NCI-H526 treated with DMSO at 0.1 percent for 48 hours (cell line): ENCODE data around the gene TMEM220.
A peak's percentile ranks its signal among the peaks of the same experiment; 100 is the strongest.

ENCODE experiments used
- DNase-seq: peaks from one replicate; lab custom pipeline; 2025; lab: John Stamatoyannopoulos, UW

TMEM220 gene

DNA sequence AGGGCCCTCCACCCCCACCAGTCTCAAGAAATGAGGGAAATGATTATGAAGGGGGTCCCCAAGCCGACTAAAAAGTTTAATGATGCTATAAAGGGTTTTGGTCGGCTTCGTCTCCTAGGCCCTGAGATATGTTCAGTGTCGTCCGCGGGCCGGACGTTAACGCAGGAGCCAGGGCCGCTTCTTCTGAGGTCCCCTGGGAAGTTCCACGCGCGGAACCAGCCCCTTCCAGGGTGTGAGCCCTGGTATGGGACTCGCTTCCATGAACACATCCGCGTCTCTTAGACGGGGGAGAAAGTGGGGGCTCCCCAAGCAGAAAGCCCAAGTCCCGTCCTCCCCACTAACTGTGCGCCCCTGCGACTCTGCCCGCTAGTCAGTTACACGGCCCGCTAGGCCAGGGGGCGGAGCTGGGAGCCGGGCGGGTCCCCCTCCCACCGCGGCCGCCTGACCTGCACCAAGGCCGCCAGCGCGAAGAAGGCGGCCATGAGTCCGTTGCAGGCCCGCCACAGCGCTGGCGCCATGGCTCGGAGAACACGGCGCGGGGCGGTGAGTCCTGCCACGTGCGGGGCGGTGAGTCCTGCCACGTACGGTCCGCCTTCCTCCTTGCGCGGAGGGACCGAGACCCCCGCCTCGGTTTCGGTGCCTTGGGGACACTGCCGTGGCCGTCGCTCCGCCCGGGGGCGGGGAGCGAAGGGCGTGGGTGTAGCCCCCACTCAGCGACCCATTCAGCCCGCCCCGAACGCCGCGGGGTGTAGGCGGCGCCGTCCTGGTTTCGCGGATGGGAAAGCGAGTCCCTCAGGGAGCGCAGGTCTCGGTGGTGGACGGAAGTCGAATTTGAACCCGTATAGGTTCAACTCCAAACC is at the start of gene TMEM220:
Gene TMEM220 (minus strand): TSS at position 690 of the 860 bp plus-strand sequence. CDS start 172 bp downstream, at position 518.
- DNase-seq: no peak

- no peak for DNase-seq
Measured at GRCh38 chr17:10779609-10780008, 49.8 kb upstream of the TMEM220 start.

DNA sequence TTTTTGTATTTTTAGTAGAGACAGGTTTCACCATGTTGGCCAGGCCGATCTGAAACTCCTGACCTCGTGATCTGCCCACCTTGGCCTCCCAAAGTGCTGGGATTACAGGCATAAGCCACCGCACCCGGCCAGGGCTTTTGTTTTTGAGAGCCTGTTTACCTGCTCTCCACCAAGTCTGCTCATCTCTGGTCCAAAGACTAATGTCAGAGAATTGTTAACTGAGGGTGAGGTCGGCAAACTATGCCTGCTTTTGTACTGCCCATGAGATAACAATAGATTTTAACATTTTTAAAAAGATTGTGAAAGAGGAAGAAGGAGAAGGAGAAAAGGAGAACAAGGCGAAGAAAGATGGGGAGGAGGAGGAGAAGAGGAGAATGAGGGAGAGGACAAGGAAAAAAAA is 48.1 kb upstream of the TMEM220 start:
- DNase-seq: no peak

- DNase-seq: no peak
Measured at GRCh38 chr17:10777131-10777807, 47.4 kb upstream of the TMEM220 start.

GRCh38 chr17:10776381-10776780 is 46.6 kb upstream of the TMEM220 start:
- DNase-seq: no peak

GRCh38 chr17:10775740-10776356 is 46.0 kb upstream of the TMEM220 start:
- DNase-seq: no peak

DNA sequence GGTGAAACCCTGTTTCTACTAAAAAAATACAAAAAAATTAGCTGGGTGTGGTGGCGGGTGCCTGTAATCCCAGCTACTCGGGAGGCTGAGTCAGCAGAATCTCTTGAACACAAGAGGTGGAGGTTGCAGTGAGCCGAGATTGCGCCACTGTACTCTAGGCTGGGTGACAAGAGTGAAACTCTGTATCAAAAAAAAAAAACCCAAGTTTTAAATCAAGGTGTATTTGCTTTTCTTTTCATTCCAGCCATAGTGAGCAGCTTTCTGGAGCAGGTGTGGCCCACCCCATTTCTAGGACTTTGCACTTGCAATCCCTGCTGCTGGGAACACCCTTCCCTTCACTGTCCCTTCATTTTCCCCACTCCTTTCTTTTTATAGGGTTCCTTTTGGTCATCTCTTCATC is 45.2 kb upstream of the TMEM220 start:
- DNase-seq: no peak

GRCh38 chr17:10773391-10773790 is 43.6 kb upstream of the TMEM220 start:
- DNase-seq: no peak

- peak; percentile 47 for DNase-seq
Measured at GRCh38 chr17:10772425-10773380, 42.9 kb upstream of the TMEM220 start.

DNA sequence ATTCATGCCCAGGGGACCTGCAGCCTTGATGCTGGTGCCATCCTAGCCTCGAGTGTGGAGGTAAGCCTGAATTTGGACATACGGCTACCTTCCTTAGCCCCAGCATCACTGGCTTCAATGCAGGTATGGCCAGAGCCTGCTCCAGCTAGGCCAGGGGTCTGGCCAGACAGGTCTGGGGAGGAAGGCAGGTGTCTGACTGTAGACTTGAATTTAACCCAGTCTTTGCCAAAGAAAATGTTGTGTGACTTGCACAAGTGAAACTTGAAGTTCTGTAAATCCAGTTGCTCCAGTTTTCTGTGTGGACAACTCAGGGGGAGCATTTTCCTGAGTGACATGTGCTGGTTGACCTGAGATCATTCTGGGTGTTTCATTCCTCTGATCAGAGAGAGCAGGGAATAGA is 41.3 kb upstream of the TMEM220 start:
- DNase-seq: no peak

- no peak for DNase-seq
Measured at GRCh38 chr17:10769840-10770239, 40.0 kb upstream of the TMEM220 start.

DNA sequence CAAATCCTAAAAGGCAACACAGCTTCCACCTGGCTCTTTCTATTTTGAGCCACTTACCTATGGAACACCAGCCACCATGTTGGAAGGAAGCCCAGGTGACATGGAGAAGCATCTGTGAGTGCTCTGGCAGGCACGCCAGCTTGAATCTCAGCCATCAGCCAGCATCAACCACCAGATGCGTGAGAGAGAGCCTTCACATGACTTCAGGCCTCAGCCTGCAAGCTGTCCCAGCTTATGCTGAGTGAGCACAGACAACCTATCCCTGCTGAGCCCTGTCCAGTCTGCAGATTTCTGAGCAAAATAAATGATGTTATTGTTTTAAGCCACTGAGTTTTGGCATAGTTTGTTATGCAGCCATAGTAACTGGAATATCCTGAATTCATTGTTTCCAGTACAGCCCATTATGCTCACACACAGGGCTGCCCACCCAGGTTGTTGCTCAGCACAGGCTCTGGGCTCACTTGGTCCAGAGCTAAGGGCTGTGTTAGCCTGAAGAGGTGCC is 39.0 kb upstream of the TMEM220 start:
- no peak for DNase-seq

- DNase-seq: no peak
Measured at GRCh38 chr17:10767232-10767631, 37.4 kb upstream of the TMEM220 start.

DNA sequence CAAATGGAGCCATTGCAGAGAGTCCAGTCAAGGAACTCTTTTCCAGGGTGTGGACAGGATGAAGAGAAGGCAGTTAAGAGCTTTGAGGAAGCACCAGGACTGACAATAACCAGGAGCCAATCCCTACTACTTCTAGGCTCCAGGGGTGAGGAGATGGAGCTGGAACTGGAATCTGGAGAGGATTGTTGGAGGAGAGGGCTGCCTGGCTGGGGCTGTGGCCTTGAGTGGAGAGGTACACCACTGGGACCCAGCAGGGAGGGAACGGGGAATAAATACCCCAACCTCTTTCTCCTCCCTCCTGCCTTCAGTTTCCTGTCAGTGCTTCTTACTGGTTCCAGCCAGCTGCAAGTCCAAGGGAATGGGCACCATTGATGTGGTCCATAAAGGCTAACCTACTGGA is 32.2 kb upstream of the TMEM220 start:
- DNase-seq: no peak

- no peak for DNase-seq
Measured at GRCh38 chr17:10761281-10761680, 31.5 kb upstream of the TMEM220 start.

- no peak for DNase-seq
Measured at GRCh38 chr17:10758062-10758461, 28.2 kb upstream of the TMEM220 start.

GRCh38 chr17:10757647-10758046 is 27.8 kb upstream of the TMEM220 start:
- DNase-seq: no peak

GRCh38 chr17:10757067-10757466 is 27.2 kb upstream of the TMEM220 start:
- DNase-seq: no peak

DNA sequence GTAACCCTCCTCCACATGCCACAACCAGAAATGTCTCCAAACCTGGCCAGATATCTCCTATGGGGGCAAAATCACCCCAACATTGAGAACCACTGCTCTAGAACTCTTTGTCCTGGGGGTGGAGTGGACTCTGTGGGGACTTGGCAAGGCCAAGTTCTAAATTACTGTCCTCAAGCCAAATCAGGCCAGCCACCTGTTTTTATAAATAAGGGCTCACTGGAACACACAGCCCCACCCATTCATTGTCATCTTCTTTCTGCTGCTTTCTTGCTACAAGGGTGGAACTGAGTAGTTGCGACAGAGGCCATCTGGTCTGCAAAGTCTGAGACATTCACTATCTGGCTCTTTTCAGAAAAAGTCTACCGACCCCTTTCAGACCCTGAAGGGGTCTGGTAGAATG is 26.8 kb upstream of the TMEM220 start:
- no peak for DNase-seq

GRCh38 chr17:10756185-10756584 is 26.4 kb upstream of the TMEM220 start:
- DNase-seq: peak; percentile 47

GRCh38 chr17:10755592-10756127 is 25.8 kb upstream of the TMEM220 start:
- no peak for DNase-seq
